ENCODE measurements around the gene AP1B1. TPM values are rescaled to one million over a fixed set of nuclear protein-coding genes. Genes with fewer than 3 reads are reported as not detected.

The AP1B1 gene
- total and polyA plus RNA-seq, 4 donors: 17.6 to 63.4 (median 44.0) TPM

DNA sequence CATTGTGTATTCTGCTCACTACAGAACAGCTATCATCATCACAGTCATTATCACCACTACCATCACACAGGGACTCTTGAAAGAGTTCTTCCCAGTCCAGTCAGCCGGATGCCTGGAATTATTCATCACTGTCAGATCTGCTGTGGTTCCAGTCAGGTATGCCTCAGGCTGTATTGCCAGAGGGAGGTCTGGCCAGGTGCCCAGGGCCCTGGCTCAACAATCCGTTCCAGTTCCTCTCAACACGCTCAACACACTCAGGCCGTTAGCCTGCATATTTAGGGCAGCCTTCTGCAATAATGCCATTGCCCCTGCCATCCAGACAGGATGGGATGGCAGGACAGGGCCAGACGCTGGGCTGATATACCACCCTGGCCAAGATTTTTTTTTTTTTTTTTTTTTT, 44.2 kb downstream of the AP1B1 start (continued):
- TF ChIP-seq, protein P1, sequence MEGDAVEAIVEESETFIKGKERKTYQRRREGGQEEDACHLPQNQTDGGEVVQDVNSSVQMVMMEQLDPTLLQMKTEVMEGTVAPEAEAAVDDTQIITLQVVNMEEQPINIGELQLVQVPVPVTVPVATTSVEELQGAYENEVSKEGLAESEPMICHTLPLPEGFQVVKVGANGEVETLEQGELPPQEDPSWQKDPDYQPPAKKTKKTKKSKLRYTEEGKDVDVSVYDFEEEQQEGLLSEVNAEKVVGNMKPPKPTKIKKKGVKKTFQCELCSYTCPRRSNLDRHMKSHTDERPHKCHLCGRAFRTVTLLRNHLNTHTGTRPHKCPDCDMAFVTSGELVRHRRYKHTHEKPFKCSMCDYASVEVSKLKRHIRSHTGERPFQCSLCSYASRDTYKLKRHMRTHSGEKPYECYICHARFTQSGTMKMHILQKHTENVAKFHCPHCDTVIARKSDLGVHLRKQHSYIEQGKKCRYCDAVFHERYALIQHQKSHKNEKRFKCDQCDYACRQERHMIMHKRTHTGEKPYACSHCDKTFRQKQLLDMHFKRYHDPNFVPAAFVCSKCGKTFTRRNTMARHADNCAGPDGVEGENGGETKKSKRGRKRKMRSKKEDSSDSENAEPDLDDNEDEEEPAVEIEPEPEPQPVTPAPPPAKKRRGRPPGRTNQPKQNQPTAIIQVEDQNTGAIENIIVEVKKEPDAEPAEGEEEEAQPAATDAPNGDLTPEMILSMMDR (IDR thresholded peaks at IDR 0.05; ENCODE audit: low read depth, low read length, missing input control): no peak

DNA sequence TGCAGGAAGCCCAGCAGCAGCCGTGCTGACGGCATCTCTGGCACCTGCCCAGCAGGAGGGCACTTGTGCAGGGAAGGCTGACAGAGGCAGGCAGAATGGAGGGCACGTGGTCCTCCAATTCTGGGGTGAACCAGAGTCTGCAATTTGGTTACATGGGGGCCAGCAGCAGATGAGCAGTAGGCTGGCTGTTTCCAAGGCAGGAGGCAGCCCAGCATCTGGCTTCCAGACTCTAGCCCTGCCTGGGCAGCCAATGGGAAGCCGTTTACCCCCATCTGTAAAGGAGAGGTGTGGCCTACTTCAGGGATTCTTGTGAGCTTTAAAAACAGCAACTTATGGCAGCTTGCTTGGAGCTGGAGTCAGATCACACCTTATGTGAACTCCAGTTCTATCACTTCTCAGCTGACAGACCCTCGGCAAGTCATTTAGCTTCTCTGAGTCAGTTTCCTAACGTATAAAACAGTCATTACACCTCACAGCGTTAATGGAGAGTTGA, 45.0 kb downstream of the AP1B1 start:
- DNase-seq (ENCODE audit: low spot score): no peak
- H3K9ac ChIP-seq (ENCODE audit: low read depth in 1 of 2, low read length in 2 of 2): no peak overlapping the region
- no peak overlapping the region for H3K27ac ChIP-seq (ENCODE audit: low read depth in 1 of 2, low read length in 2 of 2)
- no peak overlapping the region for H3K4me3 ChIP-seq (ENCODE audit: low read depth in 1 of 3, low read length in 3 of 3)
- H3K27me3 ChIP-seq (ENCODE audit: control insufficient read depth in 4 of 4, insufficient read depth in 4 of 4, low read length in 3 of 4): no peaks in the 10 kb centered on the region
- TF ChIP-seq, protein P2, sequence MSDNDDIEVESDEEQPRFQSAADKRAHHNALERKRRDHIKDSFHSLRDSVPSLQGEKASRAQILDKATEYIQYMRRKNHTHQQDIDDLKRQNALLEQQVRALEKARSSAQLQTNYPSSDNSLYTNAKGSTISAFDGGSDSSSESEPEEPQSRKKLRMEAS (IDR thresholded peaks at IDR 0.05): no peak
- no peak for TF ChIP-seq JUND (IDR thresholded peaks at IDR 0.05)
- no peak for TF ChIP-seq EGR1 (IDR thresholded peaks at IDR 0.05; ENCODE audit: low read depth in 2 of 2)
- TF ChIP-seq, protein P3, sequence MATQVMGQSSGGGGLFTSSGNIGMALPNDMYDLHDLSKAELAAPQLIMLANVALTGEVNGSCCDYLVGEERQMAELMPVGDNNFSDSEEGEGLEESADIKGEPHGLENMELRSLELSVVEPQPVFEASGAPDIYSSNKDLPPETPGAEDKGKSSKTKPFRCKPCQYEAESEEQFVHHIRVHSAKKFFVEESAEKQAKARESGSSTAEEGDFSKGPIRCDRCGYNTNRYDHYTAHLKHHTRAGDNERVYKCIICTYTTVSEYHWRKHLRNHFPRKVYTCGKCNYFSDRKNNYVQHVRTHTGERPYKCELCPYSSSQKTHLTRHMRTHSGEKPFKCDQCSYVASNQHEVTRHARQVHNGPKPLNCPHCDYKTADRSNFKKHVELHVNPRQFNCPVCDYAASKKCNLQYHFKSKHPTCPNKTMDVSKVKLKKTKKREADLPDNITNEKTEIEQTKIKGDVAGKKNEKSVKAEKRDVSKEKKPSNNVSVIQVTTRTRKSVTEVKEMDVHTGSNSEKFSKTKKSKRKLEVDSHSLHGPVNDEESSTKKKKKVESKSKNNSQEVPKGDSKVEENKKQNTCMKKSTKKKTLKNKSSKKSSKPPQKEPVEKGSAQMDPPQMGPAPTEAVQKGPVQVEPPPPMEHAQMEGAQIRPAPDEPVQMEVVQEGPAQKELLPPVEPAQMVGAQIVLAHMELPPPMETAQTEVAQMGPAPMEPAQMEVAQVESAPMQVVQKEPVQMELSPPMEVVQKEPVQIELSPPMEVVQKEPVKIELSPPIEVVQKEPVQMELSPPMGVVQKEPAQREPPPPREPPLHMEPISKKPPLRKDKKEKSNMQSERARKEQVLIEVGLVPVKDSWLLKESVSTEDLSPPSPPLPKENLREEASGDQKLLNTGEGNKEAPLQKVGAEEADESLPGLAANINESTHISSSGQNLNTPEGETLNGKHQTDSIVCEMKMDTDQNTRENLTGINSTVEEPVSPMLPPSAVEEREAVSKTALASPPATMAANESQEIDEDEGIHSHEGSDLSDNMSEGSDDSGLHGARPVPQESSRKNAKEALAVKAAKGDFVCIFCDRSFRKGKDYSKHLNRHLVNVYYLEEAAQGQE (IDR thresholded peaks at IDR 0.05): no peak
- TF ChIP-seq GABPA (IDR thresholded peaks at IDR 0.05 in 1 of 2, conservative IDR thresholded peaks at IDR 0.05 in 1 of 2): no peak
- TF ChIP-seq TAF1 (conservative IDR thresholded peaks at IDR 0.05): no peak
- TF ChIP-seq NR2F2 (IDR thresholded peaks at IDR 0.05): no peak
- no peak for TF ChIP-seq FOXA2 (IDR thresholded peaks at IDR 0.05)
- TF ChIP-seq HNF4G (IDR thresholded peaks at IDR 0.05): no peak
- TF ChIP-seq YY1 (IDR thresholded peaks at IDR 0.05): no peak
- no peak for TF ChIP-seq FOXA1 (IDR thresholded peaks at IDR 0.05)
- peaks cover 11 to 48% (median 24%) of the 10 kb centered on the region in 4 donors for H3K36me3 ChIP-seq (ENCODE audit: control insufficient read depth in 4 of 4, insufficient read depth in 3 of 4, low read depth in 1 of 4, low read length in 3 of 4)
- peaks cover 4 to 33% (median 23%) of the 10 kb centered on the region in 4 donors for H3K4me1 ChIP-seq (ENCODE audit: control insufficient read depth in 4 of 4, insufficient read depth in 4 of 4, low read length in 3 of 4)
- no peaks in the 10 kb centered on the region for H3K9me3 ChIP-seq (ENCODE audit: control insufficient read depth in 4 of 4, low read length in 3 of 4)
- WGBS: 75% methylated on average over 7 of the region's 7 CpGs

DNA sequence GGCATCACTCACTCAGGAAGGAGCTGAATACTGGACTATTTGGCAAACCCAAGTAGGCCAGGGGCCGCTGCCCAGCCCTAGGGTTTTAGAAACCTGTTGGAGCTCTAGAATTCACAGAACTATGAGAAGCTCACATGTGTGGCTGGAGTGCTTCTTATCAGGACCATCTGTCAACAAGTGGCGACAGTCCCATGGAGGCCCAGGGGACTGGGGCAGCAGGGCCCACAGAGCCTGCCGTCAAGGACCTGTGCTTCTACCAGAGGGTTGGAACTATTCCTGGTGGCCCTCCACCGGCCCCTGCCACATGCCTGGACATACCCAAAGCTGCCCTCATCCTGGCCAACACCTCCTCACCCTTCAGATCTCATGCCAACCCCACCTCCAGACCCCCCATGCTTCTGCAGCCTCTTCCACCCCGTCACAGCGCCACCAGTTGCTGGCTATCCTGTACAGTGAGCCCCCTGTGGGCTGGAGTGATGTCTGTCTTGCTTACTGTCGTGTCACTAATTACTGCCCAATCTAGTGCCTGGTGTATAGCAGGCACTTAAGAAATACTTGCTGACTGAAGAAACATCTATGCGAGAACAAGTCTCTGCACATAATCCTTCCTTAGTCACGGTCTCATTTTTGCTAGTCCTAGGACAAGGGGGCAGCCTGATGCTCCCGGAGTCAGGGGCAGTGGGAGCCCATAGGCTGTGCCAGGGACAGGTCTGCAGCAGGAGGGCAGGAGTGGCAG, 45.6 kb downstream of the AP1B1 start:
- Histone ChIP-seq H3K9ac (ENCODE audit: low read depth in 1 of 2, low read length in 2 of 2) (no peak overlapping the region), H3K4me1 (ENCODE audit: control insufficient read depth in 4 of 4, insufficient read depth in 4 of 4, low read length in 3 of 4) (peaks cover 4 to 39% (median 28%) of the 10 kb centered on the region in 4 donors), H3K9me3 (ENCODE audit: control insufficient read depth in 4 of 4, low read length in 3 of 4) (no peaks in the 10 kb centered on the region), H3K27ac (ENCODE audit: low read depth in 1 of 2, low read length in 2 of 2) (no peak overlapping the region), H3K36me3 (ENCODE audit: control insufficient read depth in 4 of 4, insufficient read depth in 3 of 4, low read depth in 1 of 4, low read length in 3 of 4) (peaks cover 11 to 42% (median 24%) of the 10 kb centered on the region in 4 donors), H3K27me3 (ENCODE audit: control insufficient read depth in 4 of 4, insufficient read depth in 4 of 4, low read length in 3 of 4) (no peaks in the 10 kb centered on the region), H3K4me3 (ENCODE audit: low read depth in 1 of 3, low read length in 3 of 3) (no peak overlapping the region)
- DNase-seq (ENCODE audit: low spot score): no peak
- 93% methylated on average over 10 of the region's 10 CpGs for WGBS
- TF ChIP-seq RXRA (IDR thresholded peaks at IDR 0.05) (no peak), YY1 (IDR thresholded peaks at IDR 0.05) (no peak), TAF1 (conservative IDR thresholded peaks at IDR 0.05) (no peak), FOXA2 (IDR thresholded peaks at IDR 0.05) (no peak), RAD21 (IDR thresholded peaks at IDR 0.05) (no peak), FOXA1 (IDR thresholded peaks at IDR 0.05) (no peak), NR2F2 (IDR thresholded peaks at IDR 0.05) (no peak), EGR1 (IDR thresholded peaks at IDR 0.05; ENCODE audit: low read depth in 2 of 2) (no peak), HNF4G (IDR thresholded peaks at IDR 0.05) (no peak), GABPA (IDR thresholded peaks at IDR 0.05 in 1 of 2, conservative IDR thresholded peaks at IDR 0.05 in 1 of 2) (no peak), SP1 (IDR thresholded peaks at IDR 0.05) (no peak)
- TF ChIP-seq, protein P2 (IDR thresholded peaks at IDR 0.05): no peak
- TF ChIP-seq, protein P4, sequence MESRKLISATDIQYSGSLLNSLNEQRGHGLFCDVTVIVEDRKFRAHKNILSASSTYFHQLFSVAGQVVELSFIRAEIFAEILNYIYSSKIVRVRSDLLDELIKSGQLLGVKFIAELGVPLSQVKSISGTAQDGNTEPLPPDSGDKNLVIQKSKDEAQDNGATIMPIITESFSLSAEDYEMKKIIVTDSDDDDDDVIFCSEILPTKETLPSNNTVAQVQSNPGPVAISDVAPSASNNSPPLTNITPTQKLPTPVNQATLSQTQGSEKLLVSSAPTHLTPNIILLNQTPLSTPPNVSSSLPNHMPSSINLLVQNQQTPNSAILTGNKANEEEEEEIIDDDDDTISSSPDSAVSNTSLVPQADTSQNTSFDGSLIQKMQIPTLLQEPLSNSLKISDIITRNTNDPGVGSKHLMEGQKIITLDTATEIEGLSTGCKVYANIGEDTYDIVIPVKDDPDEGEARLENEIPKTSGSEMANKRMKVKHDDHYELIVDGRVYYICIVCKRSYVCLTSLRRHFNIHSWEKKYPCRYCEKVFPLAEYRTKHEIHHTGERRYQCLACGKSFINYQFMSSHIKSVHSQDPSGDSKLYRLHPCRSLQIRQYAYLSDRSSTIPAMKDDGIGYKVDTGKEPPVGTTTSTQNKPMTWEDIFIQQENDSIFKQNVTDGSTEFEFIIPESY (IDR thresholded peaks at IDR 0.05): no peak
- TF ChIP-seq, protein P1 (IDR thresholded peaks at IDR 0.05; ENCODE audit: low read depth, low read length, missing input control): no peak
